Activated gamma-delta T cell treated with anti-CD3 and anti-CD28 coated beads, Interleukin-2, amount 50 U/mL, for 16 hours (primary cell): ENCODE data around the gene SMTNL2.
"Not testable (repeated sequence)": the region's sequence is repeated elsewhere in the genome, so short reads cannot be mapped to it uniquely, and the experiment has no call there.

Source experiments
- DNase-seq: peaks from one replicate; pipeline ENCODE4 v3.0.0-alpha.2; 2020; ENCODE audit warnings: low read depth

The SMTNL2 gene

DNA sequence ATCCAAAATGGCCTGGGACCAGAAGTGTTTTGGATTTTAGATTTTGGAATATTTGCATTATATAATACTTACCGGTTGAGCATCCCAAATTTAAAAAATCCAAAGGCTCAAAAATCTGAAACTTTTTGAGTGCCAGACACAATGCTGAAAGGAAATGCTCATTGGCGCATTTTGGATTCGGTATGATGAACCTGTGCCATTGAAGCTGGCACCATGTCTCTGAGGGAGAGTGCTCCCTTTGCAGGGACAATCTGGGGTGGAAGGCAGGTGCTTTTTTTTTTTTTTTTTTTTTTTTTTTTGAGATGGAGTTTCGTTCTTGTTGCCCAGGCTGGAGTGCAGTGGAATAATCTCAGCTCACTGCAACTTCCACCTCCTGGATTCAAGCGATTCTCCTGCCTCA is 17.7 kb downstream of the SMTNL2 start:
- DNase-seq, result no peak

GRCh38 chr17:4604111-4604644 is 19.8 kb downstream of the SMTNL2 start:
- no peak for DNase-seq

DNA sequence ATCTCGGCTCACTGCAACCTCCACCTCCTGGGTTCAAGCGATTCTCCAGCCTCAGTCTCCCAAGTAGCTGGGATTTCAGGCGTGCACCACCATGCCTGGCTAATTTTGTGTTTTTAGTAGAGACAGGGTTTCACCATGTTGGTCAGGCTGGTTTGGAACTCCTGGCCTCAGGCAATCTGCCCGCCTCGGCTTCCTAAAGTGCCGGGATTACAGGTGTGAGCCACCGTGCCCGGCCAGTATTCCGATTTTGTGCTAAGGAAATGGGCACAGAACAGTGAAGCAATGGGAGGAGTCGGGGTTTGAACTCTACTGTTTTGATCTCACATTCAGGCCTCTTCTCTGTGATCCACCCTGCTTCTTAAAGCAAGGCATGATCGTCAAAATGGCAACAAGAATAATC is 20.4 kb downstream of the SMTNL2 start:
- not testable (repeated sequence) for DNase-seq

DNA sequence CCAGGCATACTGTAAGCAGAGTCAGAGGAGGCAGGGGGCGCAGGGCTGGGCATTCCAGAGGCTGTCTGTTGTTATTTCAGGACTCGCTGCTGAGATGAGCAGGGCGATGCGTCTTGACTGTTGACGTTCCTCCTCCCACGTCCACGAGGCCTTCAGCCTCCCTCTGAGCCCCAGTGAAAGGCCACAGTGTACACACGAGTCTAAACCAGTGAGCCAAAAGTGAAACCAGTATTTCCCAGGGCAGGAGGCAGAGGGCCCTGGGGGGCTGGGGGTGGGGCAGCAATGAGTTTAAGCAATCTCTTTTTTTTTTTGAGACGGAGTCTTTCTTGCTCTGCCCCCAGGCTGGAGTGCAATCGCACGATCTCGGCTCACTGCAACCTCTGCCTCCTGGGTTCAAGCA is 21.5 kb downstream of the SMTNL2 start:
- no peak for DNase-seq

GRCh38 chr17:4607261-4607741 is 23.0 kb downstream of the SMTNL2 start:
- no peak for DNase-seq

- no peak for DNase-seq
Measured at GRCh38 chr17:4607773-4608187, 23.5 kb downstream of the SMTNL2 start.

DNA sequence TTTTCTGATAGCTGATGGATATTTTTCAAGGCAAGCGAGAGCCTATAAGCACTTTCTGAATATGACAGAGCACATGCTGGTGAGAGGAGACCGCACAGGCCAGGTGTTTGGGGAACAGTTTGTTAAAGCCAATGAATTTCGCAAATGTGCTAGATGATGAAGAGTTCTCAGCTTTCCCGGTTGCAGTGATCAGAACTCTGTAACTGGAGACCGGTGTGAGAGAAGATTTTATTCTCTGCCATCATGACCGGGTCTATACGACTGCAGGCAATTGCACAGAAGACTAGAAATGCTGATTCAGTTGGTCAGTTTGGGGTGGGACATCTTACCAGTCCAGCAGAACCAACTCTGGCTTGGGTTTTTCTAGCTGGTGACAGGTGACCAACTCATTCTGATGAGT is 25.4 kb downstream of the SMTNL2 start:
- no peak for DNase-seq

DNA sequence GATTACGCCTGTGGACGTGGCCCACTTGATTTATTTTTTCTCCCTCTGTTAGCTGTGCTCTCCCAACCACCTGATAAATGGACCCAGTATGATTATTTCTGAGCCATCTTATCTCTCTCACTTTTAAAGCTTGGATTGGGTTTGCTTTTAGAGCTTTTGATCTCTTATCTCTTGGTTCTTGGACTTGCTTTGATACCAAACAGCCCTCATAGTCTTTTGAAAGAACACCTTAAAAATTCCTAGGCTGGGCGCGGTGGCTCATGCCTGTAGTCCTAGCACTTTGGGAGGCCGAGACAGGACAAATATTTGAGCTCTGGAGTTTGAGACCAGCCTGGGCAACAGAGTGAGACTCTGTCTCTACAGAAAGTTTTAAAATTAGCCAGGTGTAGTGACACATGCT is 25.8 kb downstream of the SMTNL2 start:
- DNase-seq, result no peak

GRCh38 chr17:4610656-4611055 is 26.3 kb downstream of the SMTNL2 start:
- no peak for DNase-seq

DNA sequence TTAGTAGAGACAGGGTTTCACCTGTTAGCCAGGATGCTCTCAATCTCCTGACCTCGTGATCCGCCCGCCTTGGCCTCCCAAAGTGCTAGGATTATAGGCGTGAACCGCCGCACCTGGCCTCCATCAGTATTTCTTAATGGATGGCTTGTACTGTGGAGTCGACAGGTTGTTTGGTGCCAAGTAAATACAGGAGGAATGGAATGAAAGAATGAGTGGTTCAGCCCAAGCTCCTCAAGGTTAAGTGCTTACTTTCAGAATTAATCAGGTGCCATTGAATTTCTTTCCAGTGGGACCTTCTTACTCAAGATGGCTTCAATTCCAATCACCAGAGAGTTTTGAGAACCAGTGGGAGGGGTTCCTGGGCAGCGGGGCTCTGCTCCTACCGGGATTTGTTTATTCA is 32.1 kb downstream of the SMTNL2 start:
- no peak for DNase-seq

DNA sequence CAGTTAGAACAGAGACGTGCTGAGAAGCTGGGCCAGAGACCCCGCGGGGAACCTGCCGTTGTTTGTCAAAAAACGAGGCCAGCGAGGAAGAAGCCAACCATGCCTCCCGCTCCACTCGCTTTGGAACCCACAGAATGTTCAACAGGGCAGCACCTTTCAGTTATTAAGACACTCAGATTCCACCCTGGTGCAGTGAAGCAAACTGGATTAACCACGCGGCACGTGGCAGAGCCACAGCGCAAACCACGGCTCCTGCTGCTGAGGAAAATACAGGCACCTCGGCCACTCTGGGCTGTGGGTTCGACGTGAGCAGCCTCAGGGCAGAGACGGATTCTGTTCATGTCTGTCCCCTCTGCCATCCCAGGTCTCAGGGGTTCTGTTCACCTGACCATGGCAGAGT is 32.8 kb downstream of the SMTNL2 start:
- no peak for DNase-seq

DNA sequence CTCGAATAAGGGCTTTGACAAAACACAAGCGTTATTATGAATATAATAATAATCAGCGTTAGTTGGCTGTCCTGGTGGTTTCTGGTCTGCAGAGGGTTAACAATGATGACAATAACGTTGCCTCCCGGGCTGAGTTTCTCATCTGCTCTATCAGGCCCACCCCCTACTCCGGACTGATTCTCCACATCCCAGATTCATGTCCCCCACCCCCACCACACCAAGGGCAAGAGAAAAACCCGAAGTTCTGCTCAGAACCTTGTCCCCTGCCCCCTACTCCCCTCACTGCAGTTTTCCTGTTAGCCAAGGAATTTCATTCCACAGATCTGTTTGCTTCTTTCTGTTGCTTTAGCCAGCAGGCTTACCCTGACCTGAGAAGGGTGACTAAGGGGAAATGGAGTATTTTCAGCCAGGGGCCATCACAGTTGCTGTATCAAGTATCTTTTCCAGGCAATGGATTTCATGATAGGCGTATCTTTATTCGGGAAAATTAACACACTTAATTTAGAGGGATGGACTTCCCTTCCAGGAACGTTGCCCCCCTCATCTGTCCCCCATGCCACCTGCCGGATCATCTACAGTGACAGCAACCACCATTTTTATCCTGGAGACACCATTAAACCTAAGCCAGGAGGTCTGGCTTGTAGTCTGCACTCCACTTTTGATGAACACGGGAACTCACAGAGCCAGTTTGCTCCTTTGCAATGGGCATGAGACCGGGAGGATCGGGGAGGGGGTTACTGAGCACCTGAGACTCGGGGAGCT is 33.4 kb downstream of the SMTNL2 start:
- DNase-seq, result no peak

DNA sequence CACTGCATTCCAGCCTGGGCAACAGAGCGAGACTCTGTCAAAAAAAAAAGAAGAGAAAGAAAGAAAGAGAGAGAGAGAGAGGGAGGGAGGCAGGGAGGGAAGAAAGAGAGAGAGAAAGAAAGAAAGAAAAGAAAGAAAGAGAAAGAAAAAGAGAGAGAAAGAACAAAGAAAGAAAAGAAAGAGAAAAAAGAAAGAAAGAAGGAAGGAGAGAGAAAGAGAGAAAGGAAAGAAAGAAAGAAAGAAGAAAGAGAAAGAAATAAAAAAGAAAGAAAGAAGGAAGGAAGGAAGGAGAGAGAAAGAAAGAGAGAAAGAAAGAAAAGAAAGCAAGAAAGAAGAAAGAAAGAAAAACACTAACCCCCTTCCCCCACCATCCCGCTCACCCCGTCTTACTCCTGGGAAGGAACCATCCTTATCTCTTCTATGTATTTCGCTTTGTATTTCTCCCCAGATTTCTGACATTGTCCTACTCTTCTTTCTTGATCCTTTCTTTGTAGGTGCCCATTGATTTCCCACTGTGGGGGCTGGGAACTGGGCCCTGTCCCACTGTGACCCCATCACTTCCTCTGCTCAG is 36.3 kb downstream of the SMTNL2 start:
- no peak for DNase-seq

- no peak for DNase-seq
Measured at GRCh38 chr17:4622375-4622774, 38.0 kb downstream of the SMTNL2 start.

DNA sequence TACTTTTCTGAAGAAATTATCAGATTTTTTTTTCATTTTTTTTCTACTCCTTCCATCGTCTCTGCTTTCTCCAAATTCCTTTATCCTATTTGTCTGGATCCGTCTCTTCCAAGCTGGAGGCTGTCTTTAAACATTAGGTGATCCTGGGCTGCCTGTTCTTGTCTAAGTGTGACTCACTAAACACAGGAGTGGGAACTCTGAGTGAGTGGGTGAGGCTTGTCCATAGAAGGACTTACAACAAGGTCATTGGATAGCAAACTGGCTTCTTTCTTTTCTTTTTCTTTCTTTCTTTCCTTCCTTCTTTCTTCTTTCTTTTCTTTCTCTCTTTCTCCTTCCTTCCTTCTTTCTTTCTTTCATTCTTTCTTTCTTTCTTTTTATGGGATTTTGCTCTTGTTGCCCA is 38.9 kb downstream of the SMTNL2 start:
- DNase-seq, result no peak

DNA sequence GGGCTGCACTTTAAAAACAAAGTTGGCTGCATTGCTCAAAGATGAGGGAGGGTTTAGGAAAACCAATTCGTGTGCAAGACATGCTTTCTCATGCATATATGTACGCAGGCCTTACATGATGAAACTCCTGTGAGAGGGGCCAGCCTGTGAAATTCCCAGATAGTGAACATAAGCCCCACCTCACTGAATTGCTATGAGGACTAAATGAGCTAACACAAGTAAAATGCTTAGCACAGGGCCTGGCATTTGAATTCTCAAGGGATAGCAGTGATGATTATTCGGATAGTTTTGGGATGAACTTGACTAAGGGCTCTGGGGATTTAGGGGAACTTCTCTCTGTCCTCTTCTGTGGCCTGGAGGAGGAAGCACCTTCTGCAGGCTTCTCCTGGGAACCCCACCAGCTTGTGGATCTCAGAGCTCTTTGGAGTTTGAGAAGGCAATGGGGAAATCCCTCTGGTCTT is 40.2 kb downstream of the SMTNL2 start:
- DNase-seq, result not testable (repeated sequence)

DNA sequence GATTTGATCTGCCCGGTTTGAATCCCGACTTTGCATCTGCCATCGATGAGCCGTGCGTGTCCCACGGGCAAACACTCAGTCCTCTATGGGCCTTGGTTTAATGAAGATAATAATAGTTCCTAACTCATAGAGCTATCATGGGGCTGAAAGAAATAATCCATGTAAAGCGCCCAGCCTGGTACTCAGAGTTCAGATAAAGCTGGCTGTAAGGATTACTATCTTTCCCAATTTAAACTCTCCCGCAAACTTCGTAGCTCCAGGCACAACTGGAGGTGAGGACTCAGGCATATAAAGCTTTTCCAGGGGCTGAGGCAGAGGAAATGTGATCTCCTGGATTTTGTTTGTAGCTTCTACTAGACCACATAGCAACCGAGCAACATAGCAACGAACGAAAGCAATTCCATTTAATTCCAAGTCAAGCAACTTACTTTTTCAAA is 40.9 kb downstream of the SMTNL2 start:
- DNase-seq, result no peak

- no peak for DNase-seq
Measured at GRCh38 chr17:4626734-4627256, 42.5 kb downstream of the SMTNL2 start.

- DNase-seq, result no peak
Measured at GRCh38 chr17:4631431-4631830, 47.1 kb downstream of the SMTNL2 start.

GRCh38 chr17:4631836-4632580 is 47.7 kb downstream of the SMTNL2 start:
- DNase-seq, result no peak

GRCh38 chr17:4632581-4632920 is 48.2 kb downstream of the SMTNL2 start:
- DNase-seq, result no peak

DNA sequence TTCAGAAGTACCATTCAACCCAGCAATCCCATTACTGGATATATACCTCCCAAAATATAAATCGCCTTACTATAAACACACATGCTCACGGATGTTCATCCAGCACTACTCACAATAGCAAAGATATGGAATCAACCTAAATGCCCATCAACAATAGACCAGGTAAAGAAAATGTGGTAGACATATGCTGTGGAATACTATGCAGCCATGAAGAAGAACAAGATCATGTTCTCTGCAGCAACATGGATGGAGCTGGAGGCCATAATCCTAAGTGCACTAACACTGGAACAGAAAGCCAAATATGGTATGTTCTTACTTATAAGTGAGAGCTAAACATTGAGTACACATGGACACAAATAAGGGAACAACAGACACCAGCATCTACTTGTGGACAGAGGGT is 49.3 kb downstream of the SMTNL2 start:
- DNase-seq, result no peak

GRCh38 chr17:4634976-4635375 is 50.6 kb downstream of the SMTNL2 start:
- DNase-seq, result no peak
